ENCODE data around the gene IL3RA.

GRCh38 chrX:1308476-1308875, 28.1 kb upstream of the IL3RA start:
- TF ChIP-seq TAF1 (IDR thresholded peaks at IDR 0.05; ENCODE audit: borderline replicate concordance, insufficient read depth, low read length) (no peak), SIN3A (IDR thresholded peaks at IDR 0.05; ENCODE audit: borderline replicate concordance, insufficient read depth, low read length) (no peak), FOXP2 (optimal IDR thresholded peaks at IDR 0.05; ENCODE audit: borderline replicate concordance, extremely low read depth, extremely low read length, insufficient read depth) (no peak), POLR2AphosphoS5 (IDR thresholded peaks at IDR 0.05; ENCODE audit: low read depth, low read length) (no peak)

Measured in PFSK-1 (cell line).